IPS DF 4.7 (cell line): Measurements from ENCODE around the gene IPPK.

Experiments used
- DNase-seq: peaks from one replicate; pipeline ENCODE4 v3.0.0-alpha.2; 2013; ENCODE audit warnings: low spot score; ENCODE audit errors: extremely low read depth

Gene IPPK, protein sequence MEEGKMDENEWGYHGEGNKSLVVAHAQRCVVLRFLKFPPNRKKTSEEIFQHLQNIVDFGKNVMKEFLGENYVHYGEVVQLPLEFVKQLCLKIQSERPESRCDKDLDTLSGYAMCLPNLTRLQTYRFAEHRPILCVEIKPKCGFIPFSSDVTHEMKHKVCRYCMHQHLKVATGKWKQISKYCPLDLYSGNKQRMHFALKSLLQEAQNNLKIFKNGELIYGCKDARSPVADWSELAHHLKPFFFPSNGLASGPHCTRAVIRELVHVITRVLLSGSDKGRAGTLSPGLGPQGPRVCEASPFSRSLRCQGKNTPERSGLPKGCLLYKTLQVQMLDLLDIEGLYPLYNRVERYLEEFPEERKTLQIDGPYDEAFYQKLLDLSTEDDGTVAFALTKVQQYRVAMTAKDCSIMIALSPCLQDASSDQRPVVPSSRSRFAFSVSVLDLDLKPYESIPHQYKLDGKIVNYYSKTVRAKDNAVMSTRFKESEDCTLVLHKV

DNA sequence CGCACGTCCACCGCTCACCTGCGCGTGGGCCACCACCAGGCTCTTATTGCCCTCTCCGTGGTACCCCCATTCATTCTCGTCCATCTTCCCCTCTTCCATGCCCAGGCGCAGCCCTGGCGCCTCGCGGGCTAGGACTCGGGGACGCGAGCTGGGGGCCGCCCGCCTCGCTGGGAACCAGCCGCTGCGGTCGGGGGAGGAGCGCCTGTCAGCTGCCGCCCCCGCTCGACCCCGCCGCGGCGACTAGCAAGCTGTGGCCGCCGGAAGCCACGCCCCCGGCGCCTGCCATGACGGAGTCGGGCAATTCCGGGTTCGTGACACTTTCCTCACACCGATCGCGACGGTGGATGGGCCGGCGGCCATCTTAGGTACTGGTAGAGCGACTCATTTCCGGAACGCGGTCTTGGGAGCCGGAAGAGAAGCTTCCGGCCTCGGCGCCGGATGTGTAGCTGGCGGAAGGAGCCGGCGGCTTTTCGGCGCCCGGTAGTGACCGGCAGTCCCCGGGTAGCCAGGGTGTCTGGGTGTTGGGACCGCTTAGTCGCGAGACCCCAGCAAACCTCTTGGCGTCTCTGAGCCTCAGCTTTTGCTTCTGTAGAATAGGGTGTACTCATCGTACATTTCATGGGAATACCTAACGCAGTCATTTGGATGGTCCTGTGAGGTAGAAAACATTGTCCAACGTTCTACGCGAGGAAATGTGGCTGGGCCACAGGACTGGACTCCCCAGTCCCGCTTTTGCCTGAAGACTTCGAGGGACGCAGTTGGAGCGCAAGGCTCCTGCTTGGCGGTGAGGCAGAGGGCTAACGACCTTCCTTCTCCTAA lies at the start of gene IPPK:
Gene IPPK, minus strand, starts transcription at position 242 of the 819 bp plus-strand sequence. Its CDS starts 143 bp downstream, at position 99.
- peak; percentile 87 for DNase-seq

DNA sequence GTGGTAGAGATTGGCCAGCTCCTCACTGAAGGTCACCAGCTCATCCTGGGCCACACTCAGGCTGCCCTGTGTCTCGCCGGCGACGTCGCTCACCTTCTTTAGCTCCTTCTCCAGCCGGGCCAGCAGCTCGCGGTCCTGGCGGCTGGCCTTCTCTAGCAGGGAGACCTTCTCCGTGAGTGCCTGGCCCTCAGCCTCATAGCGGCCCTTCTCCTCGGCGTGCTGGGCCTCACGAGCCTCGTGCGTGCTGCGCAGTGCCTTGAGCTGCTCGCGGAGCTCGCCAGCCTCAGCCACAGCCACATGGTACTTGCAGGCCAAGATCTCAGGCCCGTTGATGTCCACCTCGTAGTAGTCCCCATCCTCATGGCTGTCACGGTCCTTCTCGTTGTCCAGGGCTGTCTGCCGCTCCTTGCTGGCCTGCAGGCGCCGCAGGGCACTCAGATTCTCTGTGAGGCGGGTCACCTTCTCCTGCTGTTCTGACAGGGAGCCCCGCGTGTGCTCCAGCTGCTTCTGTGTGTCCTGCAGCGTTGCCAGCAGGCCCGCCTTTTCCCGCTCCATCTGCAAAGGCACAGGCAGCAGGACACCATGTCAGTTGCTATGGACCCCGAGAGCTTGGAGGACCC lies 49.2 kb upstream of the IPPK start:
- no peak for DNase-seq

DNA sequence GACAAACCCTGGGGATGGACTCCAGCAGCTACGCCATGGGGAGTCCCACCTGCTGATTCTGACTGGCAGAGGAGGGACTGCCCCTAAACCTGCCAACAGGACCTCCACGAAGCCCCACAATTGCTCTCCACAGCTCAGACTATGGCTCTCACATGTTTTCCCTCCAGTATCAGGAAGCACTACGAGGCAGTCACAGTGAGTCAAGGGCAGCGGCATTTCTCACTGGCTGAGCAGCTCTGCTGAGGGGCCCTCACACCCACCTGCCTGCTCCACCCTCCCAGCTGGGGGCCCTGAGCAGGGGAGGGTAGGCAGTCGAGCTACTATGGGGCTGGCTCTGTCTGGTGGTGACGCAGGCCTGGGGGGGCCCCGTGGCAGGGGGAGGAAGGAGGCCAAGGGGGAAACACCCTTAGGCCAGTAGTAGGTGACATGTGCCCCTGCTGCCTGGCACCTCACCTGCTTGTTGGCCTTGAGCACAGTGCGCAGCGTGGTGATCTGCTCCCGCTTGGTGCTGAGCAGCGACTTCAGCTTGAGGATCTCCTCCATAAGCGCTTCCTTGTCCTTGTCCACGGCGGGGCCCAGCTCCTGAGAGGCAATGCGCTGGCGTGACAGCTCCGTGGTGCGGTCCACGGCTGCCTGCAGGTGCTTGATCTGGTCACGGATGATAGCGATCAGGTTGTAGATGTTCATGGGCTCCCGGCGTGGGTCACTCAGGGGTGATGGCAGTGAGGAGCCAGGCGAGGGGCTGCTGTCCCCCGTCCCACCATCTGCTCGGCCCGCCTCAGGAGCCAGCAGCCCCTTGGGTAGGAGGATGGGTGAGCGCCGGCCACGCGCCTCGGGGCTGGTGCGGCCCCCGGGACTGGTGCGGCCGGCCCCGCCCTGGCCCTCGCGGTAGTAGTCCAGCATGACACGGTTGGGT lies 48.4 kb upstream of the IPPK start:
- no peak for DNase-seq

DNA sequence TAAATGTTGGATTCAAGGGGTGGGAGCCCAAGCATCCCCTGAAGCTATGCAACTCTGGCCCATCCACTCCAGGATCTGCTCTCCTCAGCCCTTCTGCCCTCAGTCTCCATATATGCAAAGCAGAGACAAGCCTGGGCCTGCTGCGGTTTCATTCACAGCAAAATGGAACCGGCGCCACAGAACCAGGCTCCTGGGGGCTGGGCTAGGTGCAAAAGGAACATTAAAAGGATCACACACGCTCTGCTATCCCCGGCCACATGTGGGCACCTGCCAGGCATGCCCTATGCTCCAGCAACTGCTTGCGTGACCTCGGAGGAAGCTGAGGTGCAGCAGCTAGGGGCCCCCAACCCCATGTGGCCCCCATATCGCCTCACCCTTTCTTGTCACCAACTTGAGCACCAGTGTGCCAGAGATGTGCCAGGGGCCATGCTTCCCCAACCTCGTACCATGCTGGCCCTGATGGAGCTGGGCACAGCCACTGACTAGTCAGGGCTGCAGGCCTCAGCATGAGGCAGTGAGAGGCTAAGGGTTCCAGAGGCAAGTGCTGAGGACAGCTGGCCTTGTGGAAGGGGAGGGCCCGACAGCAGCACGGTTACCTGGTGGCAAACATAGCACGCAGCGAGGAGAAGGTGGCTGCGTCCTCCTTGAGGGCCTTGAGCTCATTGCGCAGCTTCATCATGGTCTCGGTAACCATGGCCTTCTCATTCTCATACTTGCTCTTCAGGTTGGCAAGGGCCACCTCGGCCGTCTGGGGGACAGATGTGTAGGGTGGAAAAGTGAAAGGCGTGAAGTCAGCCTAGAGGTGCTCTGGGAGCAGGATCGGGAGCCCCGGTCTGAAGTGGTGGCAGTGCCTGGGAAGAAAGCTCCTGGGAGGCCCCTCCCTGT lies 47.5 kb upstream of the IPPK start:
- DNase-seq: no peak

DNA sequence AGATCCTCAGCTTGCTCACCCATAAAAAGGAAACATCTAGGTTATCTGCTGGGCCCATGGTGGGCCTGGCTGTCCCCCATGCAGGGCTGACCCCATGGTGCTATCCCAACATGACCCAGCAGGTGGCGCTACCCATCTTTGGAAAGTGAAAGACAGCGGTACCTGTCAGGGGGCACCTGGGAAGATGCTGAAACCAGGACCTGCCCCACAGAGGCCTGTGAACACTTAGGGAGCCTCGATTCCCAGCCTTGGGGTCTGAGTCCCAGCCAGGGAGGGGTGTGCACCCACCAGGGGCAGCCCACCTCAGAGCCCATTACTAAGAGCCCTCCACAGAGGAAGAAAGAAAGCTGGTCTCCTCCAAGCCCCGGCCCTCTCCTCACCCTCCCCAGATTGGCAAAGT lies 46.6 kb upstream of the IPPK start:
- no peak for DNase-seq

DNA sequence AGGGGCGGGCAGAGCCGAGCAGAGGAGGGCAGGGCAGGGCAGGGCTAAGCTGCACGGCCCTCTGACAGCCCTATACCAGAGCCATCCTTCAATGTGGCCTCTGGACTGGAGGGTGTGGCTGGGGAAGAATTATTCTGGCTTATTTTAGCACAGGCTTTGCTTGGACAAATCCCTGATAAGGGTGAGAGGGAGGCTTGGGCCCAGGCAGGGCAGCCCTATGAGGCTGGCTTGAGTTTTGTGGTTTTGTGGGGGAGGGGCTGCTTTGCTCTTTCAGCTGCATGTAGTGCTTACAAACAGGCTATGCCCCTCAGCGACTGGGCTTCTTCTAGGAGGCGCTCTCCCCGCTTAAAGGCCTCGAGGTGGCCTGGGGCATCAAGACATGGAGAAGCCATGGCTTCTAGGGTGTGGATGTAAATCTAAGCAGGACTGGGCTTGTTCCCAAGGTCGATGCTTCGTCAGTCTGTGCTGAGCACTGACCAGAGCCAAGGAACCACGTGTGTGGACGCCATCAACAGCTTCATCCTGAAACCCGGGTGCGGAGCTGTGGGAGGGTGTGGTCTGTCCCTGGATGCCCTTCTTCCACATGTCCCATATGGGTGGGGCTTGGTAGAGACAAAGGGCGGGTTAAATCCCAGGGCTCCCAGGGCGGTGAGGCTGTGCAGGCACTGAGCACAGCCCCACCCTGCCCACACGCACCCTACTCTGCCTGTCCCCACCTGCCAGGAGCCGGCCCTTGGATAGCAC lies 45.7 kb upstream of the IPPK start:
- no peak for DNase-seq

DNA sequence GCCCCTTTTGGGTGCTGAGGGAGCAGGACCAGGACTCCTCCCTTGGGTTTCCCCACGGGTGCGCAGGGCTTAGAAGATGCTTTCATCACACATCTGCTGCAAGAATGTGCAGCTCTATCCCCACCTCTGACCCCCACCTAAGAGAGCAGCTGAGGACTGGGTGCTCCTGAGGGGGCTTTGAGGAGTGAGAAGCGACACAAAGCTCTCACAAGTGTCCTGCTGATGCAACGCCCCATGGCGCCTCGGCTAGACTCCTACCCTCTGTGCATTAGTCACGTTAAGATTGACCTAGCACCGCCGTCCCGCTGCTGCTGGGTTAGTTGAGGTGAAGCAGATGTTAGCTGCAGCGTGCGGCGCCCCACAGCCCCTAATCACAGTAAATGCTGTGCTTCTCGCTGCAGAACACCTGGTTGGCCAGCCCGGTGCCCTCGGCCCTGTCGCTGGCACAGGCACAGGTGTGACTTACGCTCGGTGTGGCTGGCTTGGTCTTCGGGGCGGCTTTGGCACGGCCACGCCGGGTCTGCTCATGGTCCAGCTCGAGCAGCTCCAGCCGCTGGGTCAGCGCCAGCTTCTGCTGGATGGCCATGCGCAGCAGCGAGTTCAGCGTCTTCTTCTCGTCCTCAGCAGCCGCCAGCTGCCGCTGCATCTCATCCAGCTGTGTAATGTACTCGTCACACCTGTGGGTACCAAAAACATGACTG lies 45.0 kb upstream of the IPPK start:
- DNase-seq: no peak

DNA sequence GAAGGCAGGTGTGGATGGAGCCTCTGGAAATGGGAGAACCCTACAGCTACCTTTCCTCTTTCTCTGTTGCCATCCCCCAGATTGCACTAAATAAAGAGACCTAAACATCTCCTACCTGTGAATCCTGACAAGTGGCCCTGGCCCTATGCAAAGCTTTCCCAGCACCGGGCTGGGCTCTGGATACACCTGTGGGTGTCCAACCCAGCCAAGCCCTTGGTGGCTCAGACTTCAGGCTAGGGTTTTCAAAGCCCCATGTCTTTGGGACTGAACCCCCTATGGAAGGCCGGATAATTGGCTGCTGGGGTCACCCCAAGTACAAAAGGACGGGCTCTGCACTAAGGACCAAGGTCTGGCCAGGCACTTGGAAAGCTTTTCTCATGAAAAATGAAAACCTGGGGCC lies 44.1 kb upstream of the IPPK start:
- DNase-seq: no peak

DNA sequence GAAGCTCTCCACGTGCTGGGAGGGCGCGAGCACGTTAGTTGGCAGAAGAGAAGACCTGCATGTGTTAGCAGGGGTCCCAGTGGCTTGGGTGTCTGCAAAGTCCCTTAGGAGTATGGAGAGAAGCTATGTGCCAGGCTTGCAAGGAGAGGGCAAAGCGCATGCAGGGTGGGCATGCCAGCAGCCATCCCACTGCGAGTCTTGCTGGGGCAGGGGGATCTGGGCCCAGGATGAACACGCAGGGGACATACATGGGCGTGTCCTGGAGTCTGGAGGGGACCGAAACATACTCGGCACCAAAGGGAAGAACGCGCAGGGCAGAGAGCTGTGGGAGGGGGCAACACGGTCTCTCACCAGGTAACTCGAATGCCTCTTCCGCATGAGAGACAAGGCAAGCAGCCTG lies 43.6 kb upstream of the IPPK start:
- DNase-seq: no peak

DNA sequence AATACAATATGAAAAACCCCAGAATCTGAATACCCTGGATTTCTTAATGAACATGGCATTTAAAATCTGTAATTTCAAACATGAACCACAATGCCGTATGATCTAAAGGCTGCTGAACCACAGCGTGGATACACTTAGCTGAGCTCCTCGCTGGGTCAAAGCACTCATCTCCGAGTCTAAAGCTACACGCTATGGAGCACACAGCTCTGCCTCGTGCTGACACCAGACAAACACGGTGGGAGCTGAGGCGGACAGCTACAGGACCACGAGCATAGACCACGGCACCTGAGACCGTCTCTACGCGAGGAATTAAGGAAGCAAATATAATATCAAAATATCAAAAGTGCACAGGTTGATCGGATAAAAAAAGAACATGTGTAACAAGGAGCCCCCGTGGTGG lies 42.8 kb upstream of the IPPK start:
- no peak for DNase-seq

DNA sequence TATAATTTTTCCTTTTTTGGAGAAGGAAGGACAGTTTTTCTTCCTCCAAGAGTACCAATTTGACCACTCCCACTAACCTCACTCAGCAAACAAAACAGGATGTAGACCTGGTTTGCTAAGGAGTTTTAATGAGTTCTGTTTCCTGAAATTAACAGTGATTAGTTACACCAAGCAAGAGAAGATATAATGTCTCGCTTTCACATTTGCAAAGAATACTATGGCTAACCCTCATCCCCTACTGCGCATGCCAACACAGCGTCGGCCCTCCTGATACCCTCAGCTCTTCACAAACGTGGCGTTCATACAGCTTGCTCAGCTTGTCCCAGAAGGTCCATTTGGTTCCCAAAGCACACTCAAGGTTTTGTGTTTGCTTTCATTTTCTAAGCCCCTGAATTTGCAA lies 41.9 kb upstream of the IPPK start:
- no peak for DNase-seq

DNA sequence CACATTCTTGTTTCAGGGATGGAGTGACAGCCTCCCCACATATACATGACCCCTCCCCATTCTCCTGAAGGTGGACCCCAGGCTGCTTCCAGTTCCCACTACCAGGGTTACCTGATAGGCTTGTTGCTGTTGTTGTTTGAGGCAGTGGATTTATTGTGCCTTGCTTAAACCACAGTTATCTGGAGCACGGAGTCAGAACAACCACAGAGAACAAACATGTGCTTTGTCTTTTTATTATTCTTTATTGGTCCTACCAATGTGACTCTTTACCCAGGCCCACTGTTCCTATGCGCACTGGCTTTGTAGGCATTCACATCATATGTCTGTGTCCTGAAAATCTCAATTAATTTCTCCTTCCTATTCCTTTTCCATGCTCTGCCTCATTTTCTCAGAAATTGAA lies 41.2 kb upstream of the IPPK start:
- no peak for DNase-seq

DNA sequence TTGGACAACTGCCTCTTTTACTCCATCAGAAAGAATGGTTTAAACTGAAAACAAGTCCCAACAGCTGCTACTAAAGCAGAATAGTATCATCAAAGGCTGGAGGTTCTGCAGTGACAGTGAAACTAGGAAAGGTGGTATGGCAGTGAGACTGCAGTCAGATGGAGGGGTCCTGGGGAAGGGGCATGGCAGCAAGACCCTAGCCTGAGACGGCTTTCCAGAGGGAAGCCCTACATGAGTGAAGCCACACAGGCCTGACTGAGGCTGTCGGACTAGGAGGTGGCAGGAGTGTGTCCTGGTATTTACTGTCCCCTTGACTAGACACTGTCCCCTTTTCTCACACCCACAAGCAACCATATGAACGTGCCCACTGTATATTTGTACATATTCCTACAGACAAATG lies 40.4 kb upstream of the IPPK start:
- no peak for DNase-seq

DNA sequence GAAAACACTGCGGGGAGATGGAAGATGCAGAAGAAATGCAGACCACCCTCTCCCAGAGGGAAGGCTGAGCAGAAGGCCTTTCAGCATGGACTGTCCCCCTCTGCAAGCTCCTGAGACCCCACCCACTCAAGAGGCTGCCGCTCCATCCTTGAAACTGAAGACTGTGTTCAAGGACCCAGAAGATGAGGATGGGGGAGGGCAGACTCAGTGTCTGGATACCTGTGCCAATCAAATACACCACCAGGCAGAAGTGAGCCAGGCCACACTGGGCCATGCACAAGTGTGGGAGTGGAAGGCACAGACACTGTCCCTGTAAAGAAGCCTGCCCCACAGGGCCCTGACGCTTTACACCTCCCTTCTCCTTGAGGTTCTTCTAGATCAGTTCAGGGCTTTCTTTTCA lies 40.0 kb upstream of the IPPK start:
- no peak for DNase-seq

DNA sequence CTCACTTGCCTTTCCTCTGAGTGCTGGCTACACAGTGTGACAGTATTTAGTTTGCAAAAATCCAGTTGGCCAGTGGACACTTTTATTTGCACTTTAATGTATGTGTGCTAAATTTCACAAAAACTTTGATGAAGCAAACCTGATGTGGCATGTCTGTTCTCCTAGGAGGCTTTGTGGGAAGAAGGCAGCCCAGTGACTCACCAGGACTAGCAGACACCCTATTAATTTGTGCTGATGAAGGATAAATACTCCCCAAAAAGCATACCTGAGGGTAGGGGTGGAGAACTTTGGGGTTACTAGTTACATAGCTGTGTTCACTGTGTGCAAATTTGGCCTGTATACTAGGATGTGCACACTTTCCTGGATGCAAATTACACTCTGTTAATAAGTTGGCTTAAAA lies 39.3 kb upstream of the IPPK start:
- no peak for DNase-seq

DNA sequence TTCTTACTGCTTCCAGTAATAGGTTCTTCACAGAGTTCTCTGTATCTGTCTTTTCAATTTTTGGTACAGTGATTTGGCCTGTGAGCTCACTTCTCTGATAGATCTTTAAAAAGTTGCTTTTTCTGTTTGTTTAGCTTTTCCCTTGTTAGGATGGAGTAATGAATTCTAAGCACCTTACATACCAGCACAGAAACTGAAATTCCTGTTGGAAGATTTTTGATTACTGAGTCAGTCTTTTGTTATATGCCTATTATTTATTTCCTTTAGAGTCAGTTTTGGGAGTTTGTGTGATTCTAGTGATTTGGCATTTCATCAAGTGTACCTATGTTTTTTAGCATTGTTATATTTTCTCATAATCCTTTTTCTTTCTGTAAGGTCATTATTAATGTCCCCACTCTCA lies 37.6 kb upstream of the IPPK start:
- DNase-seq: no peak

DNA sequence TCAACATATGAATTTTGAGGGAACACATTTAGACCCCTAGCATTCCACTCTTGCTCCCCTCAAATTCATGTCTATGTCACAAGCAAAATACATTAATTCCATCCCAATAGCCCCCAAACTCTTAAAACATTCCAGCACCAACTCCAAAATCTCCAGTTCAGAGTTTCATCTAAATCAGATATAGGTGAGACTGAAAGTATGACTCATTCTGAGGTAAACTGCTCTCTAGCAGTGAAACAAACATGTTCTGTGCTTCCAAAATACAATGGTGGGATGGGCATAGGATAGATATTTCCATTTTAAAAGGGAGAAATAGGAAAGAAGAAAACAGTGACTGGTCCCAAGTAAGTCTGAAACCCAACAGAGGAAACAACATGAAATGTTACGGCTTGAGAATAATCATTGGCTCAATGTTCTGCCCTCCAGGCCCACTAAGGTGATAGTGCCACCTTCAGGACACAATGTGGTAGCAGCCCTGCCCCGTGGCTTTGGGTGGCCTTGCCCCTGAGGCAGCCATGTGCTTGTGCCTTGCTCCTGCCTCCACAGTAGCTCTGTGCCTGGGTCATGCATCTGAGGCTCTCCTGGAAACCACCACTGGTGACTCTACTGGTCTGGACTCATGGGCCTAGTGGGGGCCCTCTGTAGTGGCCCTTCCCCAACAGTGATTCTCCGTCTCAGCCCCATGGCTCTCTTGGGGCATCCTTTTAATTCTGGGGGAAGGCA lies 36.4 kb upstream of the IPPK start:
- DNase-seq: peak; percentile 41

DNA sequence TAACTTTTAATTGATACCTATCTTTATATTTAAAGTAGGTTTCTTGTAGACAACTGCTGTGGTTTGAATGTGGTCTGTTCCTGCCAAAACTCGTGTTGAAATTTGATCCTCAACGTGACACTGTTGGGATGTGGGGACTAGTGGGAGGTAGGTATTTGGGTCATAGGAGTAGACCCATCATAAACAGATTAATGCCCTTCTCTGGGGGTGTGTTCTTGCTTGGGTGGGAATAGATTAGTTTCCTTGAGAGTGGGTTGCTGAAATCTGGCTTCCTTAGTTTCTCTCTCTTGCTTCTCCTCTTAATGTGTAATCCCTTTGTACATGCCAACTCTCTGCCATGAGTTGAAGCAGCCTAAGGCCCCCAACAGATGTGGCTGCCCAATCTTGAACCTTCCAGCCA lies 34.6 kb upstream of the IPPK start:
- DNase-seq: no peak
